BLaER1 (cell line): ENCODE results near the gene TPT1.
"Not testable (repeated sequence)": the region's sequence is repeated elsewhere in the genome, so short reads cannot be mapped to it uniquely, and the experiment has no call there.

ENCODE experiments used
- H3K27ac ChIP-seq: shearing (Covaris generic); formaldehyde crosslinking; 2 replicates; pipeline ENCODE4 v1.8.1; 2022
- H3K27me3 ChIP-seq: shearing (Covaris generic); formaldehyde crosslinking; 2 replicates; pipeline ENCODE4 v1.8.1; 2022
- H3K36me3 ChIP-seq: shearing (Covaris generic); formaldehyde crosslinking; 2 replicates; pipeline ENCODE4 v1.8.1; 2022
- H3K4me1 ChIP-seq: shearing (Covaris generic); formaldehyde crosslinking; 2 replicates; pipeline ENCODE4 v1.8.1; 2022
- H3K4me2 ChIP-seq: shearing (Covaris generic); formaldehyde crosslinking; 2 replicates; pipeline ENCODE4 v1.8.1; 2022
- H3K4me3 ChIP-seq: shearing (Covaris generic); formaldehyde crosslinking; 2 replicates; pipeline ENCODE4 v1.8.1; 2022
- H3K9ac ChIP-seq: shearing (Covaris generic); formaldehyde crosslinking; 2 replicates; pipeline ENCODE4 v1.8.1; 2022
- H3K9me3 ChIP-seq: shearing (Covaris generic); formaldehyde crosslinking; 2 replicates; pipeline ENCODE4 v1.8.1; 2022
- H4K20me1 ChIP-seq: shearing (Covaris generic); formaldehyde crosslinking; 2 replicates; pipeline ENCODE4 v1.8.1; 2022
- Cebpa-rat ChIP-seq: shearing (Covaris generic); IDR thresholded peaks from 2 replicates; pipeline ENCODE4 v1.8.1; 2022

TPT1 gene

DNA sequence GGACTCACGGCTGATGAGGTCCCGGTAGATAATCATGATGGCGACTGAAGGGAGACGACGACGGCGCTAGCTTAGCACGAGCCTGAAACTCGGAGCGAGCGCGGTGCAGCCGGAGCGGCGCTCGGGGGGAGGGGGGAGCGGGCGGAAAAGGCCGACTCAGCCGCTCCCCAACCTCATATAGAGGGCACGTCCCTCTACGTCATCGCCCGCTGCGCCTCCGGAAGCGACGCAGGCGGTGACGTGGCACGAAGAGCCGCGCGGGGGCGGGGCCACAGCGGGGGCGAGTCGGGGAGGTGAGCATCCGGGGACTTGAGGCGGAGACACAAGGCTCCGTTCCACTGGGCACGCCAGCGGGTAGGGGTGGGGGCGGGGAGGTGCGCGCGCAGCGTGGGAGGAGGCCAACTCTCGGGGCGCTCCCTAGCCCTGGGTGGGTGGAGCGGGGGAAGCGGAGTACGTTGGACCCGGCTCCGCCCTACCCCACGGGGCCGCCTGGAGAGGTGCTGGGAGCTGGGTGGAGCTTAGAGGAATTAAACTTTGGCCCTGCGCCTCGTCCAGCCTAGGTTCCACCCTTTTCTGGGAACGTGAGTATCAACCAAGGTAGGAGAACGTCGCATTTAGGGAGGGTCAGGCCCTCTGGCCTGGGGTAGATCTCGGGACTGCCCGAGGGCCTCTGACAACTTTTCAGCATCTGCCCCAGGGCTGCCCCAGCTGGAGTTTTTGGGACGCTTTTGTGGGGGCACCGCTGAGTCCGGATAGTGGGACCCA lies at the start of gene TPT1:
TSS of gene TPT1 (minus strand) at position 150 of the 765 bp plus-strand sequence. CDS start at position 36, 114 bp downstream.
- Histone ChIP-seq H3K4me2 (peak within 1 kb of the TSS; percentile 91), H4K20me1 (peaks cover 45% of the 10 kb centered on the region), H3K4me3 (peak within 1 kb of the TSS; percentile 91), H3K9ac (peak within 1 kb of the TSS; percentile 99), H3K27me3 (no peaks in the 10 kb centered on the region), H3K9me3 (no peaks in the 10 kb centered on the region), H3K4me1 (peaks cover 48% of the 10 kb centered on the region), H3K27ac (peak within 1 kb of the TSS; percentile 99), H3K36me3 (peaks cover 58% of the 10 kb centered on the region)
- no peak for TF ChIP-seq Cebpa-rat

DNA sequence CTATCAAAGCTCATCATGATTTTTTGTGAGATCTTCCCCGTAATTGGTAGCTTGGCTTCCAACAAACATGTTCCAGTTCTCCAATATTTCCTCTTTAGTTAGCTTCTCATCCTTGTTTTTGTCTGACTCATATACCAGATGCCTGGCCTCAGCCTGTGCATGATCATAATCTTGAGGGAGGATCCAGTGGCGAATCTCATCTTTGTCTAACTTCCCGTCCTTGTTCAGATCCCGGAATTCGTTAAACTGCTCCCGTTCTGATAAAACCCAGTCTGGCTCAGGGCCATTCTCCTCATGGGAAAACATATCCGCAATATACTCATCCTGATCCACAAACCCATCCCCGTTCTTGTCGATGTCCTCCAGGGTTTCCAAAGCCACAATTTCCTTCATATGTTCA lies 49.4 kb upstream of the TPT1 start:
- H3K4me3 ChIP-seq, H4K20me1 ChIP-seq, H3K27me3 ChIP-seq, H3K9me3 ChIP-seq, H3K27ac ChIP-seq, H3K4me2 ChIP-seq, H3K9ac ChIP-seq: not testable (repeated sequence)
- Histone ChIP-seq H3K4me1 (peaks cover 12% of the 10 kb centered on the region), H3K36me3 (peaks cover 52% of the 10 kb centered on the region)

DNA sequence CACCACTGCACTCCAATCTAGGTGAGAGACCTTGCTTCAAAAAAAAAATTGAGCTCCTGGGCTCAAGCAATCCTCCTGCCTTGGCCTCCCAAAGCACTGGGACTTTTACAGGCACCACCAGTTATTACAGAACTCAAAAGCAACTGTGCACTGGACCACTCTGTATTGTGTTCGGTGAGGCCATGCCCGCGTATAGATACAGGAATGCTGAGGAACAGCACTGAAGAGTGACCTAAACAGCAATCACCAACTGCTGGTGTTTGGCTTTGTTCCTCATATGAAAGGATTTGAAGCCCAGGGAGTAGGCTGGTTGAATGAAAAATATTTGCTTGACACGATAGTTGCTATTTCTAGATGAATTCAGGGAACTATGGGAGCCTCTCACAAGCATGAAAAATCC lies 47.7 kb upstream of the TPT1 start:
- Histone ChIP-seq H3K4me2 (no peak overlapping the region), H3K36me3 (peaks cover 67% of the 10 kb centered on the region), H4K20me1 (no peaks in the 10 kb centered on the region), H3K4me3 (no peak overlapping the region), H3K27ac (no peak overlapping the region), H3K9me3 (no peaks in the 10 kb centered on the region; the same call in 1 of the 2 replicates), H3K9ac (no peak overlapping the region), H3K27me3 (no peaks in the 10 kb centered on the region), H3K4me1 (no peaks in the 10 kb centered on the region)
- TF ChIP-seq Cebpa-rat, result no peak

DNA sequence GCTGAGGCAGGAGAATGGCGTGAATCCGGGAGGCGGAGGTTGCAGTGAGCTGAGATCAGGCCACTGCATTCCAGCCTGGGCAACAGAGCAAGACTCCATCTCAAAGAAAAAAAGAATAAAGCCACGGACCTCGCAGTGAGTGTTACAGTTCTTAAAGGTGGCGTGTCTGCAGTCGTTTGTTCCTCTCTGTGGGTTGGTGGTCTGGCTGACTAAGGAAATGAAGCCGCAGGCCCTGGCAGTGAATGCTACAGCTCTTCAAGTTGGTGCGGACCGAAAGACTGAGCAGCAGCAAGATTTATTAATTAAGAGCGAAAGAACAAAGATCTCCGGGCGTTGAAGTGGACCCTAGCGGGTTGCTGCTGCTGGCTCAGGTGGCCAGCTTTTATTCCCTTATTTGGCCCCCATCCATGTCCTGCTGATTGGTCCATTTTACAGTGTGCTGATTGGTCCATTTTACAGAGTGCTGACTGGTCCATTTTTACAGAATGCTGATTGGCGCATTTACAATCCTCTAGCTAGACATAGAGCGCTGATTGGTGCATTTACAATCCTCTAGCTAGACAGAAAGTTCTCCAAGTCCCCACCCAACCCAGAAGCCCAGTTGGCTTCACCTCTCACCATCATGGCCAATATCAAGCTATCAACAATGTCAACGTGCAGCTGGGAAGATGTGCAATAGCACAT lies 46.1 kb upstream of the TPT1 start:
- H4K20me1 ChIP-seq, H3K4me3 ChIP-seq, H3K4me1 ChIP-seq, H3K27me3 ChIP-seq, H3K9me3 ChIP-seq, H3K4me2 ChIP-seq, H3K27ac ChIP-seq, H3K9ac ChIP-seq: not testable (repeated sequence)
- H3K36me3 ChIP-seq, result peaks cover 60% of the 10 kb centered on the region

DNA sequence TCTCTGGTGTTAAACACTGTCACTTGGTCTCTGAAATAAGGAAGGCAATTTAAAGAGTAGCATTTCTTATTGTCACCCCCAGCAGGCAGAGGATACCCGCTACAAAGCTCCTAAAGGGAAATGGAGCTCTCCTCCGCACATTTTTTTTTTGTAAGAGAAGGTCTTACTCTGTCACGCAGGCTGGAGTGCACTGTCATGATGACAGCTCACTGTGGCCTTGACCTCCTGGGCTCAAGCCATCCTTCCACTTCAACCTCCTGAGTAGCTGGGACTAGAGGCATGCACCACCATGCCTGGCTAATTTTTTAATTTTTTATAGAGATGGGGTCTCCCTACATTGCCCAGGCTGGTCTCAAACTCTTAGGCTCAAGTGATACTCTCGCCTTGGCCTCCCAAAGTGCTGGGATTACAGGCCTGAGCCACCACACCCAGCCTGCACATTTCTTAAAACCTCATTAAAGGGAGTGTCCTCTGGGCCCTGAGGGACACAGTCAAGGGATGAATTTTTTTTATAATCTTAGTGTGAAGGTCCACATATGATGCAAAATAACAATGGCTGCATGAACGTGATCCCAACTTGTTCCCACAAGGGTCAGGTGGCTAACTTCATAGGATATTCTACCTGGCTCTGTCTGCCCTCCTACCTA lies 45.0 kb upstream of the TPT1 start:
- no peaks in the 10 kb centered on the region for H3K27me3 ChIP-seq
- H3K4me1 ChIP-seq, result no peaks in the 10 kb centered on the region
- H3K36me3 ChIP-seq, result peaks cover 50% of the 10 kb centered on the region
- no peak for TF ChIP-seq Cebpa-rat
- no peaks in the 10 kb centered on the region for H4K20me1 ChIP-seq
- no peaks in the 10 kb centered on the region; the same call in 1 of the 2 replicates for H3K9me3 ChIP-seq
- H3K9ac ChIP-seq, result no peak overlapping the region
- no peak overlapping the region for H3K27ac ChIP-seq
- H3K4me2 ChIP-seq, result no peak overlapping the region
- no peak overlapping the region for H3K4me3 ChIP-seq

DNA sequence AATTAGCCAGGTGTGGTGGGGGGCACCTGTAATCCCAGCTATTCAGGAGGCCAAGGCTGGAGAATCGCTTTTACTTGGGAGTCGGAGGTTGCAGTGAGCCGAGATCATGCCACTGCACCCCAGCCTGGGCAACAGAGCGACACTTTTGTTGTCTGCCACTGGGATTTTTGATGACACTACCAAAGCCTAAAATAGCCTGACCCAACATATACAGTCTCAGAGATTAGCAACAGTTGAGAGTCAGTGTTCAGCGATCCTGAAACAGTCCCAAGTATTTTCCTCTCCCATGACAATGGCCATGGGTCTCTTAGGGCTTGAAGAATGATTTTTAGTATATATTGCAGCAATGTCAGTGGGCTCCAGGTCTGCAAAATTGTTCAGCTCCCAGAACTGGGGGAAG lies 44.3 kb upstream of the TPT1 start:
- H3K27me3 ChIP-seq, result no peaks in the 10 kb centered on the region
- no peak overlapping the region for H3K9ac ChIP-seq
- no peaks in the 10 kb centered on the region; the same call in 1 of the 2 replicates for H3K9me3 ChIP-seq
- no peak overlapping the region for H3K4me2 ChIP-seq
- H3K4me1 ChIP-seq, result no peaks in the 10 kb centered on the region
- H3K27ac ChIP-seq, result no peak overlapping the region
- H3K36me3 ChIP-seq, result peaks cover 42% of the 10 kb centered on the region
- no peak overlapping the region for H3K4me3 ChIP-seq
- no peaks in the 10 kb centered on the region for H4K20me1 ChIP-seq
- no peak for TF ChIP-seq Cebpa-rat

DNA sequence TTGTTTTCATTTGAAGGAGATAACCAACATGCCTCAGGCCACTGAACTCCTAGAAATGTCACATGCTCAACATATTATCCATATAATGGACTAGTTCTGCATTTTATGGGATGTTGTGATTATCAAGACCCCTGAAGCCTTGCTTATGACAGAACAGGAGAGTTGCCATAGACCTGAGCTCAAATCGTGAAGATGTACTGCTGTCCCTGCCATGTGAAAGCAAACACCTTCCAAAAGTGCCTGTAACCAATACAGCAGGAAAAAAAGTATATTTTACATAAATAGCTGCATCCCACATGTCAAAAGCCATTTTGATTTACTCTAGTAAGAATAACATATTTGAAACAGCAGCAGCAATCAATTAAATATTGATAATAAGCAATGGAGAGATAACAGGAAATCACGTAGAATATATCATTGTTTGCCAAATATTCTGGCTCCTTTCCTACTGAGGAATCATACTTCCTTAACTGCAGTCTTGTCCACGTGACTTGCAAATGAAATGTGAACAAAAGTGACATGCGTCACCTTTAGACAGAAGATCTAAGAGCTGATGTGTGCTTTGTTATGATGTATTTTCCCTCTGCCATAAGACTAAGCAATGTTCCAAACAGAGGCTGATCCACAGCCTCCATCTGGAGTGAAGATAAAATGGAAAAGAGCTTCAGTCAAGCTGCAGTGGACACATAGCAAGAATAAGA lies 43.6 kb upstream of the TPT1 start:
- H3K27me3 ChIP-seq, result no peaks in the 10 kb centered on the region
- H3K4me1 ChIP-seq, result no peaks in the 10 kb centered on the region
- H4K20me1 ChIP-seq, result no peaks in the 10 kb centered on the region
- H3K9me3 ChIP-seq, result no peaks in the 10 kb centered on the region; the same call in 1 of the 2 replicates
- TF ChIP-seq Cebpa-rat, result no peak
- peaks cover 42% of the 10 kb centered on the region for H3K36me3 ChIP-seq
- no peak overlapping the region for H3K4me2 ChIP-seq
- no peak overlapping the region for H3K4me3 ChIP-seq
- H3K9ac ChIP-seq, result no peak overlapping the region
- no peak overlapping the region for H3K27ac ChIP-seq

DNA sequence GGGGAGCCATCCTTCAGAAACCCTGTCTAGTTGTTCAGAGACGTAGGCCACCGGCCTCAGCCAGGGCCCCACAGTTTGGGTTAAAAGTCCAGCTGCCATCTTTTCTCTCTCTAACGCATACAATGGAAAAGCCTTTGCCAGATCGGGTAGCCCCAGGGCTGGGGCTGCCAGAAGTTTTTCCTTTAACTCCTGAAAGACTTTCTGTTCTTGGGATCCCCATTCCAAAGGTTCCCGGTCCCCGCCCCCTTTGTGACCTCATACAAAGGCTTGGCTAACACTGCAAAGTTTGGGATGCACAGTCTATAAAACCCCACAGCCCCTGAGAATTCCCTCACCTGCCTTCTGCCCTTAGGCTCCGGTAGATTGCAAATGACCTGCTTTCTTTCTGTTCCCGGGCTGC lies 41.8 kb upstream of the TPT1 start:
- not testable (repeated sequence) for H3K27me3 ChIP-seq, H3K4me2 ChIP-seq, H3K9ac ChIP-seq, H3K9me3 ChIP-seq, H4K20me1 ChIP-seq, H3K4me1 ChIP-seq, H3K4me3 ChIP-seq, H3K27ac ChIP-seq
- peaks cover 35% of the 10 kb centered on the region for H3K36me3 ChIP-seq

DNA sequence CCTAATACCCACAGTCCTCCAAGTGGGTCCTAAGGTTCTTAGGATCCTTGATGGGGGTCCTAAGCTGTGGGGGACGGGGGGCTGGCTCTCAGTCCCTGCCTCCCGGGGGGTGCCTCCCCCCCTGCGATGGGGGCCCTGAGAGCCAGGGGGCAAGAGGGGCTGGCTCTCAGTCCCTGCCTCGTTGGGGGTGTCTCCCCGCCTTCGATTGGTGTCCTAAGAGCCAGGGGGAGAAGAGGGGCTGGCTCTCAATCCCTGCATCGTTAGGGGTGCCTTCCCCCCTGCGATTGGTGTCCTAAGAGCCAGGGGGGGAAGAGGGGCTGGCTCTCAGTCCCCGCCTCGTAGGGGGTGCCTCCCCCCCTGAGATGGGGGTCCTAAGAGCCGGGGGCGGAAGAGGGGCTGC lies 40.2 kb upstream of the TPT1 start:
- no peaks in the 10 kb centered on the region for H3K4me1 ChIP-seq
- H3K9me3 ChIP-seq, result no peaks in the 10 kb centered on the region
- H3K9ac ChIP-seq, result no peak overlapping the region
- peaks cover 25% of the 10 kb centered on the region for H3K36me3 ChIP-seq
- no peaks in the 10 kb centered on the region for H4K20me1 ChIP-seq
- no peak overlapping the region for H3K4me2 ChIP-seq
- H3K4me3 ChIP-seq, result no peak overlapping the region
- no peak for TF ChIP-seq Cebpa-rat
- no peak overlapping the region for H3K27ac ChIP-seq
- no peaks in the 10 kb centered on the region for H3K27me3 ChIP-seq

DNA sequence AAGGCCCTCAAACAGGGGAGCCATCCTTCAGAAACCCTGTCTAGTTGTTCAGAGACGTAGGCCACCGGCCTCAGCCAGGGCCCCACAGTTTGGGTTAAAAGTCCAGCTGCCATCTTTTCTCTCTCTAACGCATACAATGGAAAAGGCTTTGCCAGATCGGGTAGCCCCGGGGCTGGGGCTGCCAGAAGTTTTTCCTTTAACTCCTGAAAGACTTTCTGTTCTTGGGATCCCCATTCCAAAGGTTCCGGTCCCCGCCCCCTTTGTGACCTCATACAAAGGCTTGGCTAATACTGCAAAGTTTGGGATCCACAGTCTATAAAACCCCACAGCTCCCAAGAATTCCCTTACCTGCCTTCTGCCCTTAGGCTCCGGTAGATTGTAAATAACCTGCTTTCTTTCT lies 39.7 kb upstream of the TPT1 start:
- peaks cover 20% of the 10 kb centered on the region for H3K36me3 ChIP-seq
- H3K4me3 ChIP-seq, H3K4me2 ChIP-seq, H4K20me1 ChIP-seq, H3K9ac ChIP-seq, H3K4me1 ChIP-seq, H3K27ac ChIP-seq, H3K9me3 ChIP-seq, H3K27me3 ChIP-seq: not testable (repeated sequence)

DNA sequence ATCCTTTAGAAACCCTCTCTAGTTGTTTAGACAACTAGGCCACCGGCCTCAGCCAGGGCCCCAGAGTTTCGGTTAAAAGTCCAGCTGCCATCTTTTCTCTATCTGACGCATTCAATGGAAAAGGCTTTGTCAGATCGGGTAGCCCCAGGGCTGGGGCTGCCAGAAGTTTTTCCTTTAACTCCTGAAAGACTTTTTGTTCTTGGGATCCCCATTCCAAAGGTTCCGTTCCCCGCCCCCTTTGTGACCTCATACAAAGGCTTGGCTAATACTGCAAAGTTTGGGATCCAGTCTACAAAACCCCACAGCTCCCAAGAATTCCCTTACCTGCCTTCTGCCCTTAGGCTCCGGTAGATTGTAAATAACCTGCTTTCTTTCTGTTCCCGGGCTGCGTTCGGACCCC lies 38.5 kb upstream of the TPT1 start:
- not testable (repeated sequence) for H3K27me3 ChIP-seq, H3K36me3 ChIP-seq, H3K4me1 ChIP-seq, H3K4me3 ChIP-seq, H4K20me1 ChIP-seq, H3K9ac ChIP-seq, H3K4me2 ChIP-seq, H3K9me3 ChIP-seq, H3K27ac ChIP-seq

DNA sequence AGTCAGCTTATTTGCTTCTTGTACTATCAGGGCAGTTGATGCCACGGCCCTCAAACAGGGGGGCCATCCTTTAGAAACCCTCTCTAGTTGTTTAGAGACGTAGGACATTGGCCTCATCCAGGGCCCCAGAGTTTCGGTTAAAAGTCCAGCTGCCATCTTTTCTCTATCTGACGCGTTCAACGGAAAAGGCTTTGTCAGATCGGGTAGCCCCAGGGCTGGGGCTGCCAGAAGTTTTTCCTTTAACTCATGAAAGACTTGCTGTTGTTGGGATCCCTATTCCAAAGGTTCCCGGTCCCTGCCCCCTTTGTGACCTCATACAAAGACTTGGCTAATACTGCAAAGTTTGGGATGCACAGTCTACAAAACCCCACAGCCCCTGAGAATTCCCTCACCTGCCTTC lies 37.8 kb upstream of the TPT1 start:
- not testable (repeated sequence) for H3K4me1 ChIP-seq, H3K9ac ChIP-seq, H3K9me3 ChIP-seq, H3K4me3 ChIP-seq, H4K20me1 ChIP-seq, H3K27ac ChIP-seq, H3K36me3 ChIP-seq, H3K27me3 ChIP-seq, H3K4me2 ChIP-seq

DNA sequence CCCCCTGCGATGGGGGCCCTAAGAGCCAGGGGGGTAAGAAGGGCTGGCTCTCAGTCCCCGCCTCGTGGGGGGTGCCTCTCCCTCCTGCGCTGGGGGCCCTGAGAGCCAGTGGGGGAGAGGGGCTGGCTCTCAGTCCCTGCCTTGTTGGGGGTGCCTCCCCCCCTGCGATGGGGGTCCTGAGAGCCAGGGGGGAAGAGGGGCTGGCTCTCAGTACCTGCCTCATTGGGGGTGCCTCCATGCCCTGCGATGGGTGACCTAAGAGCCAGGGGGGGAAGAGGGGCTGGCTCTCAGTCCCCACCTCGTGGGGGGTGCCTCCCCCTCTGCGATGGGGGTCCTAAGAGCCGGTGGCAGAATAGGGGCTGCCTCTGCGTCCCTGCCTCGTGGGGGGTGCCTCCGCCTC lies 36.3 kb upstream of the TPT1 start:
- H3K4me2 ChIP-seq, H3K27ac ChIP-seq, H3K9me3 ChIP-seq, H3K4me3 ChIP-seq, H3K9ac ChIP-seq, H3K27me3 ChIP-seq, H3K4me1 ChIP-seq, H3K36me3 ChIP-seq, H4K20me1 ChIP-seq: not testable (repeated sequence)

DNA sequence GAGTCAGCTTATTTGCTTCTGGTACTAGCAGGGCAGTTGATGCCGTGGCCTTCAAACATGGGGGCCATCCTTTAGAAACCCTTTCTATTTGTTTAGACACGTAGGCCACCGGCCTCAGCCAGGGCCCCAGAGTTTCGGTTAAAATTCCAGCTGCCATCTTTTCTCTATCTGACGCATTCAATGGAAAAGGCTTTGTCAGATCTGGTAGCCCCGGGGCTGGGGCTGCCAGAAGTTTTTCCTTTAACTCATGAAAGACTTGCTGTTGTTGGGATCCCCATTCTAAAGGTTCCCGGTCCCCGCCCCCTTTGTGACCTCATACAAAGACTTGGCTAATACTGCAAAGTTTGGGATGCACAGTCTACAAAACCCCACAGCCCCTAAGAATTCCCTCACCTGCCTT lies 35.7 kb upstream of the TPT1 start:
- not testable (repeated sequence) for H3K4me2 ChIP-seq, H3K9ac ChIP-seq, H3K4me3 ChIP-seq, H3K27me3 ChIP-seq, H3K27ac ChIP-seq, H3K4me1 ChIP-seq, H3K9me3 ChIP-seq, H4K20me1 ChIP-seq, H3K36me3 ChIP-seq
